Ascending aorta (tissue), 2 donors: ENCODE data around the gene PCDHGA5. TPM values are rescaled to one million over a fixed set of nuclear protein-coding genes. Genes with fewer than 3 reads are reported as not detected.
"Not testable (repeated sequence)": the region's sequence is repeated elsewhere in the genome, so short reads cannot be mapped to it uniquely, and the experiment has no call there.

Source experiments
- DNase-seq, 2 donors: peaks; one replicate each; pipeline ENCODE4 v3.0.0-alpha.2; 2019; ENCODE audit warnings: low spot score in 2 of 2
- H3K27ac ChIP-seq, 2 donors: fragments of 200-600 bp; sonication (generic); one replicate each; pipeline ENCODE4 v1.5.1; 2016 to 2017; ENCODE audit warnings: mild to moderate bottlenecking in 1 of 2
- H3K27me3 ChIP-seq: fragments of 200-600 bp; sonication (generic); one replicate; pipeline ENCODE4 v1.5.1; 2017
- H3K36me3 ChIP-seq, 2 donors: fragments of 200-600 bp; sonication (generic); one replicate each; pipeline ENCODE4 v1.5.1; 2016
- H3K4me1 ChIP-seq, 2 donors: fragments of 200-600 bp; sonication (generic); one replicate each; pipeline ENCODE4 v1.5.1; 2016 to 2017; ENCODE audit warnings: mild to moderate bottlenecking in 1 of 2
- H3K4me3 ChIP-seq, 2 donors: fragments of 200-600 bp; sonication (generic); one replicate each; pipeline ENCODE4 v1.5.1; 2016 to 2017; ENCODE audit warnings: mild to moderate bottlenecking in 1 of 2
- H3K9me3 ChIP-seq, 2 donors: fragments of 200-600 bp; sonication (generic); one replicate each; pipeline ENCODE4 v1.5.1; 2016
- CTCF ChIP-seq, 3 experiments: fragments of 200-600 bp in 2 of 3; fragments of 450-650 bp in 1 of 3; sonication (generic) in 2 of 3; IDR thresholded peaks; one replicate each; pipeline ENCODE4 v1.5.1; 2016 to 2019; ENCODE audit warnings: antibody characterized with exemption in 3 of 3, mild to moderate bottlenecking in 1 of 3, moderate library complexity in 1 of 3
- intact Hi-C: fragments of 100-400 bp; cut with DNase I; formaldehyde crosslinking; loops from one replicate; pipeline ENCODE4 v1.15.1; 2023
- total RNA-seq: library from RNA; depleted of rRNA; stranded (reverse); fragments of >200 nt; gene quantifications from one replicate; pipeline ENCODE4 v1.1.0, GENCODE V29; 2016

The PCDHGA5 gene
- total RNA-seq, 1 donor from 2014 or later, result 4.5 TPM

DNA sequence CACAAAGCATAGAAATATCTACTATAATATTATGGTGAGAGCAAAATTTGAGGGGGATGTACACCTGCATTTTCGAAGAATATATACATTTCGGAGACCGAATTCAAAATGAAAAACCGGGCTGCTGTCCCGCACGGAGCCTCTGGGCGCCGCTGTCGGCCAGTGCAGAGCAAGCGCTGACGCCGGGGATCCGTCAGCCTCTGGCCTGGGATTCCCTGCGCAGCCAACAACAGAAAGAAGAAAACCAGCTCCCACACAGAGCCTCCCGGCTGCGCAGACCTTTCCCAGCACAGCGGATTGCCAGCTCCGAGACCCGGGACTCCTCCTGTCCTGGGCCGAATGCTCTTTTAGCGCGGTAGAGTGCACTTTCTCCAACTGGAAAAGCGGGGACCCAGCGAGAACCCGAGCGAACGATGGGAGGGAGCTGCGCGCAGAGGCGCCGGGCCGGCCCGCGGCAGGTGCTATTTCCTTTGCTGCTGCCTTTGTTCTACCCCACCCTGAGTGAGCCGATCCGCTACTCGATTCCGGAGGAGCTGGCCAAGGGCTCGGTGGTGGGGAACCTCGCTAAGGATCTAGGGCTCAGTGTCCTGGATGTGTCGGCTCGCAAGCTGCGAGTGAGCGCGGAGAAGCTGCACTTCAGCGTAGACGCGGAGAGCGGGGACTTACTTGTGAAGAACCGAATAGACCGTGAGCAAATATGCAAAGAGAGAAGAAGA is 44.0 kb downstream of the PCDHGA5 start, which contains the start of gene PCDHGB6:
PCDHGB6 (plus strand) TSS at position 232 of the 716 bp plus-strand sequence; CDS start at position 414, 182 bp downstream.
- intact Hi-C loops, result loop anchor here (10.0 kb wide), 1 partner anchor 117 kb away; no protein-coding TSS in a partner anchor
- H3K27me3 ChIP-seq, H3K27ac ChIP-seq, H3K4me1 ChIP-seq, H3K36me3 ChIP-seq: not testable (repeated sequence)
- TF ChIP-seq CTCF (IDR thresholded peaks at IDR 0.05), result peak in 2 of 3 experiments; percentile 15 to 21
- peak in 1 of 2 donors; percentile 61 for DNase-seq
- Histone ChIP-seq H3K4me3 (peak within 1 kb of the TSS; percentile 34 to 42), H3K9me3 (peaks cover 95 to 100% of the 10 kb centered on the region in 2 donors)

GRCh38 chr5:141409598-141410306 is 45.8 kb downstream of the PCDHGA5 start:
- H3K9me3 ChIP-seq, result peaks cover 95 to 100% of the 10 kb centered on the region in 2 donors
- H3K27me3 ChIP-seq, result no peaks in the 10 kb centered on the region
- H3K4me3 ChIP-seq, result peak overlapping the region in 1 of 2 donors; percentile 42
- intact Hi-C loops, result loop anchor here (10.0 kb wide), 1 partner anchor 115 kb away; no protein-coding TSS in a partner anchor
- H3K4me1 ChIP-seq, result no peaks in the 10 kb centered on the region
- DNase-seq, result no peak
- peaks cover 4 to 6% of the 10 kb centered on the region in 2 donors for H3K36me3 ChIP-seq
- no peak for TF ChIP-seq CTCF (IDR thresholded peaks at IDR 0.05)
- no peak overlapping the region for H3K27ac ChIP-seq

- Histone ChIP-seq H3K4me3 (no peak overlapping the region), H3K27ac (no peak overlapping the region)
- intact Hi-C loops, result no loop called here
Observed at GRCh38 chr5:141411575-141411974, 47.6 kb downstream of the PCDHGA5 start.

DNA sequence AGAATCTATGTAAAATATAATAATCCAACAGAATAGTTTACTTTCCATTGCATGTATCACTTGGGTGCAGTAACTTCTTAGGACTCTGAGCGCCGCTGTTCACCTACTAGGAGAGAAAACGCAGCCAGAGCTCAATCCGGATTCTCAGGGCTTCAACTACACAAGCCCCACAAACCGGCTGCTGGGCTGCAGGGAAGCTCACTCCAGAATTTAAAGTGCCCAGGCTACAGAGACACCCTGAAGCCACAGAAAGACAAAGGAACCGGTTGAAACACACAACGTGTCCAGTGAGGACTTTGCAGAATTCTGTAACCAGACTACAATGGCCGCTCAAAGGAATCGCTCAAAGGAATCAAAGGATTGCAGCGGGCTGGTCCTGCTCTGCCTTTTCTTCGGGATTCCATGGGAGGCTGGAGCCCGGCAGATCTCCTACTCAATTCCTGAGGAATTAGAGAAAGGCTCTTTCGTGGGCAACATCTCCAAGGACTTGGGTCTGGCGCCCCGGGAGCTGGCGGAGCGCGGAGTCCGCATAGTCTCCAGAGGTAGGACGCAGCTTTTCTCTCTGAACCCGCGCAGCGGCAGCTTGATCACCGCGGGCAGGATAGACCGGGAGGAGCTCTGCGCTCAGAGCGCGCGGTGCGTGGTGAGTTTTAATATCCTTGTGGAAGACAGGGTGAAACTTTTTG is 49.0 kb downstream of the PCDHGA5 start, which contains the start of gene PCDHGA10:
PCDHGA10 (plus strand) TSS at position 134 of the 686 bp plus-strand sequence; CDS start at position 323, 189 bp downstream.
- H3K4me1 ChIP-seq, result no peaks in the 10 kb centered on the region
- peak in 2 of 3 experiments; percentile 6 to 12 for TF ChIP-seq CTCF (IDR thresholded peaks at IDR 0.05)
- no peak for DNase-seq
- H3K9me3 ChIP-seq, result peaks cover 96 to 100% of the 10 kb centered on the region in 2 donors
- no peak within 1 kb of the TSS for H3K27ac ChIP-seq
- H3K36me3 ChIP-seq, result peaks cover 0 to 6% of the 10 kb centered on the region in 2 donors
- intact Hi-C loops, result no loop called here
- no peaks in the 10 kb centered on the region for H3K27me3 ChIP-seq
- H3K4me3 ChIP-seq, result peak within 1 kb of the TSS; percentile 14 to 30

More at GRCh38 chr5:141411575-141411974, 47.6 kb downstream of the PCDHGA5 start:
- Histone ChIP-seq H3K9me3 (peaks cover 95 to 100% of the 10 kb centered on the region in 2 donors), H3K27me3 (no peaks in the 10 kb centered on the region), H3K4me1 (no peaks in the 10 kb centered on the region), H3K36me3 (peaks cover 0 to 6% of the 10 kb centered on the region in 2 donors)
- DNase-seq, result no peak
- TF ChIP-seq CTCF (IDR thresholded peaks at IDR 0.05), result no peak

DNA sequence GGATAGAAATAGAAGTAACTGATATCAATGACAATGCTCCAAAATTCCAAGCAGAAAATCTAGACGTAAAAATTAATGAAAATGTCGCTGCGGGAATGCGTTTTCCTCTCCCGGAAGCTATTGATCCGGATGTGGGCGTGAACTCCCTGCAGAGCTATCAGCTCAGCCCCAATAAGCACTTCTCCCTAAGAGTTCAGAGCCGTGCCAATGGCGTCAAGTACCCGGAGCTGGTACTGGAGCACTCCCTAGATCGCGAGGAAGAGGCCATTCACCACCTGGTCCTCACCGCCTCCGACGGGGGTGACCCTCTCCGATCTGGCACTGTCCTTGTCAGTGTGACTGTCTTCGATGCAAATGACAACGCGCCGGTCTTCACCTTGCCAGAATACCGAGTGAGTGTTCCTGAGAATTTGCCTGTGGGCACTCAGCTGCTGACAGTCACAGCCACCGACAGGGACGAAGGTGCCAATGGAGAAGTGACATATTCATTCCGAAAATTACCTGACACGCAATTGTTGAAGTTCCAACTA is 49.6 kb downstream of the PCDHGA5 start:
- Histone ChIP-seq H3K27ac (no peak overlapping the region), H3K4me1 (no peaks in the 10 kb centered on the region), H3K9me3 (peaks cover 97 to 100% of the 10 kb centered on the region in 2 donors), H3K36me3 (peaks cover 0 to 6% of the 10 kb centered on the region in 2 donors), H3K27me3 (no peaks in the 10 kb centered on the region), H3K4me3 (peak overlapping the region; percentile 14 to 30)
- intact Hi-C loops, result no loop called here
- no peak for TF ChIP-seq CTCF (IDR thresholded peaks at IDR 0.05)
- DNase-seq, result no peak

GRCh38 chr5:141414548-141415274 is 50.7 kb downstream of the PCDHGA5 start:
- not testable (repeated sequence) for H3K4me3 ChIP-seq, H3K27me3 ChIP-seq, H3K27ac ChIP-seq, H3K36me3 ChIP-seq, H3K4me1 ChIP-seq, DNase-seq
- H3K9me3 ChIP-seq, result peaks cover 97 to 100% of the 10 kb centered on the region in 2 donors
- intact Hi-C loops, result loop anchor here (5.0 kb wide), 1 partner anchor 148 kb away; no protein-coding TSS in a partner anchor

- not testable (repeated sequence) for H3K36me3 ChIP-seq, H3K27ac ChIP-seq, H3K4me3 ChIP-seq, DNase-seq, H3K27me3 ChIP-seq, H3K4me1 ChIP-seq
- intact Hi-C loops, result loop anchor here (5.0 kb wide), 1 partner anchor 147 kb away; no protein-coding TSS in a partner anchor
- peaks cover 97 to 100% of the 10 kb centered on the region in 2 donors for H3K9me3 ChIP-seq
Observed at GRCh38 chr5:141415275-141415618, 51.3 kb downstream of the PCDHGA5 start.
